Activated T-cell treated with anti-CD3 and anti-CD28 coated beads, Interleukin-2, amount 50 U/mL, for 72 hours (primary cell): ENCODE data around the gene B3GNT5. TPM values are rescaled to one million over a fixed set of nuclear protein-coding genes. Genes with fewer than 3 reads are reported as not detected.

Experiments
- ATAC-seq, 2 donors: fragments of 150-1000 bp; cut with Tn5 transposase; replicated peaks in 1 of 2; 2 replicates each; pipeline ENCODE4 v1.10.0; 2021; ENCODE audit warnings: moderate library complexity in 2 of 2, mild to moderate bottlenecking in 1 of 2
- DNase-seq, 2 donors: peaks; one replicate each; pipeline ENCODE4 v3.0.0; 2021 to 2022; ENCODE audit warnings: mixed read lengths in 1 of 2
- H3K27ac Mint-ChIP-seq: one replicate; pipeline ENCODE4 v1.8.0; 2022; ENCODE audit warnings: mild to moderate bottlenecking, moderate library complexity, mixed read lengths
- H3K27me3 Mint-ChIP-seq: one replicate; pipeline ENCODE4 v1.8.0; 2022; ENCODE audit warnings: low read depth, mixed read lengths
- H3K36me3 Mint-ChIP-seq, 2 donors: one replicate each; pipeline ENCODE4 v1.8.0; 2022; ENCODE audit warnings: mixed read lengths in 2 of 2, mild to moderate bottlenecking in 1 of 2; ENCODE audit not compliant: insufficient read depth in 2 of 2
- H3K4me1 Mint-ChIP-seq: one replicate; pipeline ENCODE4 v1.8.0; 2022; ENCODE audit warnings: low read depth, mixed read lengths
- H3K4me3 Mint-ChIP-seq, 2 donors: one replicate each; pipeline ENCODE4 v1.8.0; 2022; ENCODE audit warnings: mild to moderate bottlenecking in 2 of 2, mixed read lengths in 2 of 2, moderate library complexity in 2 of 2
- H3K9me3 Mint-ChIP-seq, 2 donors: one replicate each; pipeline ENCODE4 v1.8.0; 2022; ENCODE audit warnings: mixed read lengths in 2 of 2
- total RNA-seq, 2 donors: library from RNA; stranded (reverse); gene quantifications; one replicate each; pipeline ENCODE4 v1.2.3, GENCODE V29; 2022

The B3GNT5 gene
- total RNA-seq, result 10 to 100 TPM; 14.4 to 17.3 TPM

- H3K27me3 Mint-ChIP-seq, result no peaks in the 10 kb centered on the region
- H3K9me3 Mint-ChIP-seq, result no peaks in the 10 kb centered on the region
- DNase-seq (peak; percentile 50 to 52), ATAC-seq (peak; percentile 43 to 54)
- peaks cover 7 to 10% of the 10 kb centered on the region in 2 donors for H3K36me3 Mint-ChIP-seq
- H3K4me3 Mint-ChIP-seq, result peak within 1 kb of the TSS; percentile 85 to 92
- H3K27ac Mint-ChIP-seq, result peak within 1 kb of the TSS; percentile 73
- peaks cover 23% of the 10 kb centered on the region for H3K4me1 Mint-ChIP-seq
Measured at GRCh38 chr3:183252973-183253527, at the start of gene B3GNT5. Gene B3GNT5 (plus strand): TSS chr3:183253253. CDS start chr3:183269799, 16,546 bp downstream.

- Mint-ChIP-seq H3K9me3 (peaks cover 11 to 17% of the 10 kb centered on the region in 2 donors), H3K27ac (no peak overlapping the region), H3K27me3 (no peaks in the 10 kb centered on the region), H3K36me3 (peaks cover 18 to 39% of the 10 kb centered on the region in 2 donors), H3K4me1 (peaks cover 52% of the 10 kb centered on the region), H3K4me3 (no peak overlapping the region)
- no peak for DNase-seq
- ATAC-seq, result no peak
Measured at GRCh38 chr3:183203670-183204069, 49.4 kb upstream of the B3GNT5 start.

- Mint-ChIP-seq H3K4me3 (peak overlapping the region in 1 of 2 donors; percentile 19), H3K27ac (peak overlapping the region; percentile 56), H3K27me3 (no peaks in the 10 kb centered on the region), H3K36me3 (peaks cover 24 to 46% of the 10 kb centered on the region in 2 donors), H3K9me3 (peaks cover 19 to 24% of the 10 kb centered on the region in 2 donors), H3K4me1 (peaks cover 79% of the 10 kb centered on the region)
- peak; percentile 79 to 85 for ATAC-seq
- DNase-seq, result no peak
Measured at GRCh38 chr3:183208260-183208659, 44.8 kb upstream of the B3GNT5 start.

GRCh38 chr3:183208800-183209199, 44.3 kb upstream of the B3GNT5 start:
- Mint-ChIP-seq H3K9me3 (peaks cover 13 to 20% of the 10 kb centered on the region in 2 donors), H3K4me3 (no peak overlapping the region), H3K27ac (no peak overlapping the region), H3K27me3 (no peaks in the 10 kb centered on the region), H3K4me1 (peaks cover 79% of the 10 kb centered on the region), H3K36me3 (peaks cover 20 to 40% of the 10 kb centered on the region in 2 donors)
- ATAC-seq (no peak), DNase-seq (no peak)

- DNase-seq (no peak), ATAC-seq (no peak)
- Mint-ChIP-seq H3K4me1 (peaks cover 72% of the 10 kb centered on the region), H3K9me3 (peaks cover 10 to 17% of the 10 kb centered on the region in 2 donors), H3K4me3 (no peak overlapping the region), H3K27ac (peak overlapping the region; percentile 70), H3K27me3 (no peaks in the 10 kb centered on the region), H3K36me3 (peaks cover 17 to 33% of the 10 kb centered on the region in 2 donors)
Measured at GRCh38 chr3:183210341-183210740, 42.7 kb upstream of the B3GNT5 start.

GRCh38 chr3:183210862-183211341, 42.2 kb upstream of the B3GNT5 start:
- peaks cover 69% of the 10 kb centered on the region for H3K4me1 Mint-ChIP-seq
- peak; percentile 49 to 68 for ATAC-seq
- peaks cover 17 to 33% of the 10 kb centered on the region in 2 donors for H3K36me3 Mint-ChIP-seq
- H3K9me3 Mint-ChIP-seq, result peaks cover 10 to 17% of the 10 kb centered on the region in 2 donors
- no peaks in the 10 kb centered on the region for H3K27me3 Mint-ChIP-seq
- DNase-seq, result peak in 1 of 2 donors; percentile 34
- H3K4me3 Mint-ChIP-seq, result peak overlapping the region; percentile 1 to 69
- peak overlapping the region; percentile 70 for H3K27ac Mint-ChIP-seq

- H3K9me3 Mint-ChIP-seq, result peaks cover 10 to 17% of the 10 kb centered on the region in 2 donors
- H3K4me3 Mint-ChIP-seq, result no peak overlapping the region
- peaks cover 17 to 31% of the 10 kb centered on the region in 2 donors for H3K36me3 Mint-ChIP-seq
- no peak overlapping the region for H3K27ac Mint-ChIP-seq
- DNase-seq (no peak), ATAC-seq (no peak)
- peaks cover 64% of the 10 kb centered on the region for H3K4me1 Mint-ChIP-seq
- no peaks in the 10 kb centered on the region for H3K27me3 Mint-ChIP-seq
Measured at GRCh38 chr3:183211352-183211751, 41.7 kb upstream of the B3GNT5 start.

GRCh38 chr3:183212096-183212495, 41.0 kb upstream of the B3GNT5 start:
- Mint-ChIP-seq H3K27ac (no peak overlapping the region), H3K9me3 (peaks cover 10 to 16% of the 10 kb centered on the region in 2 donors)
- ATAC-seq, result no peak

GRCh38 chr3:183212565-183212964, 40.5 kb upstream of the B3GNT5 start:
- H3K9me3 Mint-ChIP-seq, result peaks cover 10 to 16% of the 10 kb centered on the region in 2 donors
- no peak overlapping the region for H3K27ac Mint-ChIP-seq
- no peak overlapping the region for H3K4me3 Mint-ChIP-seq
- ATAC-seq (no peak), DNase-seq (no peak)
- H3K4me1 Mint-ChIP-seq, result peaks cover 53% of the 10 kb centered on the region
- H3K27me3 Mint-ChIP-seq, result no peaks in the 10 kb centered on the region
- peaks cover 17 to 28% of the 10 kb centered on the region in 2 donors for H3K36me3 Mint-ChIP-seq

More at GRCh38 chr3:183212096-183212495, 41.0 kb upstream of the B3GNT5 start:
- Mint-ChIP-seq H3K27me3 (no peaks in the 10 kb centered on the region), H3K4me3 (no peak overlapping the region), H3K4me1 (peaks cover 57% of the 10 kb centered on the region), H3K36me3 (peaks cover 17 to 28% of the 10 kb centered on the region in 2 donors)
- DNase-seq, result no peak

- H3K4me3 Mint-ChIP-seq, result no peak overlapping the region
- no peaks in the 10 kb centered on the region for H3K27me3 Mint-ChIP-seq
- no peak for DNase-seq
- peaks cover 10 to 12% of the 10 kb centered on the region in 2 donors for H3K9me3 Mint-ChIP-seq
- peaks cover 53% of the 10 kb centered on the region for H3K4me1 Mint-ChIP-seq
- H3K27ac Mint-ChIP-seq, result peak overlapping the region; percentile 46
- no peak for ATAC-seq
- peaks cover 15 to 28% of the 10 kb centered on the region in 2 donors for H3K36me3 Mint-ChIP-seq
Measured at GRCh38 chr3:183213415-183214276, 39.4 kb upstream of the B3GNT5 start.

- Mint-ChIP-seq H3K27ac (peak overlapping the region; percentile 46), H3K4me3 (no peak overlapping the region), H3K9me3 (peaks cover 10 to 12% of the 10 kb centered on the region in 2 donors), H3K36me3 (peaks cover 15 to 24% of the 10 kb centered on the region in 2 donors), H3K27me3 (no peaks in the 10 kb centered on the region), H3K4me1 (peaks cover 54% of the 10 kb centered on the region)
- DNase-seq, result no peak
- no peak for ATAC-seq
Measured at GRCh38 chr3:183214277-183214612, 38.8 kb upstream of the B3GNT5 start.

GRCh38 chr3:183215591-183216202, 37.4 kb upstream of the B3GNT5 start:
- no peaks in the 10 kb centered on the region for H3K27me3 Mint-ChIP-seq
- no peak for DNase-seq
- H3K4me1 Mint-ChIP-seq, result peaks cover 43% of the 10 kb centered on the region
- H3K4me3 Mint-ChIP-seq, result no peak overlapping the region
- ATAC-seq, result no peak
- no peak overlapping the region for H3K27ac Mint-ChIP-seq
- peaks cover 7 to 11% of the 10 kb centered on the region in 2 donors for H3K36me3 Mint-ChIP-seq
- peaks cover 2 to 3% of the 10 kb centered on the region in 2 donors for H3K9me3 Mint-ChIP-seq
